IMR-90 (cell line): ENCODE measurements around the gene SCTR. TPM values are rescaled to one million over a fixed set of nuclear protein-coding genes. Genes with fewer than 3 reads are reported as not detected.

Experiments
- ATAC-seq: fragments of 200-7000 bp; cut with Tn5 transposase; 2 replicates; pipeline ENCODE4 v1.9.1; 2020; ENCODE audit warnings: low read depth, mild to moderate bottlenecking, moderate library complexity
- BruUV-seq: library from RNA; stranded (reverse); fragments of 400-500 nt; replicated peaks from 2 replicates; lab custom pipeline; 2021; lab: Mats Ljungman, UMichigan
- CTCF ChIA-PET: fragments of 300-600 bp; formaldehyde crosslinking; extraction: SDS; loops from one replicate; lab custom pipeline; 2021; ENCODE audit warnings: antibody characterized with exemption; lab: Yijun Ruan, JAX
- POLR2A ChIA-PET: fragments of 300-600 bp; sonication (Branson Sonifier 250); formaldehyde crosslinking; loops from one replicate; lab custom pipeline; 2022; ENCODE audit warnings: antibody characterized with exemption; ENCODE audit not compliant: unreplicated experiment; lab: Charles Lee
- DNase-seq: peaks from one replicate; pipeline ENCODE4 v3.0.0; 2013
- H2AFZ ChIP-seq: replicated peaks from 2 replicates; pipeline ENCODE3; 2013; ENCODE audit warnings: low read length, mild to moderate bottlenecking; ENCODE audit not compliant: poor library complexity
- H2AK5ac ChIP-seq: 2 replicates; pipeline ENCODE4 v1.6.1; 2013; ENCODE audit warnings: low read depth, low read length, inconsistent platforms
- H2AK9ac ChIP-seq: replicated peaks from 2 replicates; pipeline ENCODE3; 2013; ENCODE audit warnings: mild to moderate bottlenecking, low read depth, low read length, moderate library complexity; ENCODE audit not compliant: poor library complexity
- H2BK120ac ChIP-seq: 2 replicates; pipeline ENCODE4 v1.6.1; 2013; ENCODE audit warnings: low read depth, low read length, inconsistent platforms
- H2BK15ac ChIP-seq: 3 replicates; pipeline ENCODE4 v1.6.1; 2013; ENCODE audit warnings: low read depth, low read length, inconsistent platforms
- H2BK20ac ChIP-seq: 2 replicates; pipeline ENCODE4 v1.6.1; 2013; ENCODE audit warnings: low read depth, mild to moderate bottlenecking, inconsistent platforms, low read length, moderate library complexity
- H2BK5ac ChIP-seq: 2 replicates; pipeline ENCODE4 v1.6.1; 2013; ENCODE audit warnings: mild to moderate bottlenecking, low read depth, low read length, inconsistent platforms; ENCODE audit not compliant: poor library complexity, severe bottlenecking
- H3K14ac ChIP-seq: replicated peaks from 2 replicates; pipeline ENCODE4 v1.6.1; 2013; ENCODE audit warnings: low read depth, low read length, inconsistent platforms
- H3K18ac ChIP-seq: 2 replicates; pipeline ENCODE4 v1.6.1; 2013; ENCODE audit warnings: low read depth, low read length, control low read depth
- H3K23ac ChIP-seq: 2 replicates; pipeline ENCODE4 v1.6.1; 2013; ENCODE audit warnings: low read depth, low read length, inconsistent platforms
- H3K27ac ChIP-seq: 2 replicates; pipeline ENCODE4 v1.5.1; 2013; ENCODE audit warnings: mild to moderate bottlenecking, control low read depth, low read length; ENCODE audit not compliant: insufficient read depth
- H3K27me3 ChIP-seq: 2 replicates; pipeline ENCODE4 v1.6.1; 2013; ENCODE audit warnings: low read length; ENCODE audit not compliant: control insufficient read depth, insufficient read depth
- H3K36me3 ChIP-seq: 2 replicates; pipeline ENCODE4 v1.6.1; 2013; ENCODE audit warnings: low read length, mixed read lengths; ENCODE audit not compliant: control insufficient read depth, insufficient read depth
- H3K4ac ChIP-seq: 2 replicates; pipeline ENCODE4 v1.6.1; 2013; ENCODE audit warnings: low read depth, low read length, inconsistent platforms
- H3K4me1 ChIP-seq: 2 replicates; pipeline ENCODE4 v1.6.1; 2013; ENCODE audit warnings: low read length, mixed read lengths; ENCODE audit not compliant: control insufficient read depth, insufficient read depth
- H3K4me2 ChIP-seq: 2 replicates; pipeline ENCODE4 v1.6.1; 2013; ENCODE audit warnings: low read depth, mild to moderate bottlenecking, control low read depth, low read length, moderate library complexity
- H3K4me3 ChIP-seq: 2 replicates; pipeline ENCODE4 v1.5.1; 2013; ENCODE audit warnings: low read depth, mild to moderate bottlenecking, control low read depth, low read length, moderate library complexity; ENCODE audit not compliant: insufficient read depth
- H3K56ac ChIP-seq: 2 replicates; pipeline ENCODE4 v1.6.1; 2013; ENCODE audit warnings: low read length, inconsistent platforms; ENCODE audit not compliant: insufficient read depth; ENCODE audit errors: extremely low read depth
- H3K79me1 ChIP-seq, 2 experiments: 2 replicates each; pipeline ENCODE4 v1.6.1; 2013; ENCODE audit warnings: low read length in 2 of 2, inconsistent platforms in 1 of 2, low read depth in 1 of 2
- H3K9ac ChIP-seq: 2 replicates; pipeline ENCODE4 v1.6.1; 2013; ENCODE audit warnings: low read depth, low read length, control low read depth
- H3K9me1 ChIP-seq: 2 replicates; pipeline ENCODE4 v1.6.1; 2013; ENCODE audit warnings: low read length, inconsistent platforms; ENCODE audit not compliant: insufficient read depth
- H3K9me3 ChIP-seq: 2 replicates; pipeline ENCODE4 v1.6.1; 2013; ENCODE audit warnings: low read length; ENCODE audit not compliant: control insufficient read depth, insufficient read depth
- H4K20me1 ChIP-seq: 2 replicates; pipeline ENCODE4 v1.6.1; 2013; ENCODE audit warnings: low read length, inconsistent platforms; ENCODE audit not compliant: insufficient read depth
- H4K5ac ChIP-seq: 2 replicates; pipeline ENCODE4 v1.6.1; 2013; ENCODE audit warnings: mild to moderate bottlenecking, low read depth, low read length, control low read depth
- H4K8ac ChIP-seq, 2 experiments: 2 replicates each; pipeline ENCODE4 v1.6.1; 2013; ENCODE audit warnings: low read depth in 2 of 2, low read length in 2 of 2, control low read depth in 1 of 2, inconsistent platforms in 1 of 2
- H4K91ac ChIP-seq: 2 replicates; pipeline ENCODE4 v1.6.1; 2013; ENCODE audit warnings: low read depth, low read length, inconsistent platforms; ENCODE audit not compliant: insufficient read depth
- BHLHE40 ChIP-seq: fragments of 150-350 bp; IDR thresholded peaks from 2 replicates; pipeline ENCODE4 v1.6.1; 2016; ENCODE audit warnings: mild to moderate bottlenecking, low read depth, low read length
- CHD1 ChIP-seq: IDR thresholded peaks from 2 replicates; pipeline ENCODE4 v1.6.1; 2012; ENCODE audit warnings: low read depth, low read length, improper control_type of control experiment
- FOS ChIP-seq: fragments of 150-350 bp; IDR thresholded peaks from 2 replicates; pipeline ENCODE4 v1.6.1; 2016; ENCODE audit warnings: low read depth, low read length
- MAFK ChIP-seq: IDR thresholded peaks from 2 replicates; pipeline ENCODE4 v1.6.1; 2012; ENCODE audit warnings: low read depth, low read length, improper control_type of control experiment
- MXI1 ChIP-seq: IDR thresholded peaks from 2 replicates; pipeline ENCODE4 v1.6.1; 2012; ENCODE audit warnings: low read depth, mild to moderate bottlenecking, low read length, moderate library complexity, borderline replicate concordance
- NFE2L2 ChIP-seq: fragments of 150-350 bp; IDR thresholded peaks from 2 replicates; pipeline ENCODE4 v1.6.1; 2016; ENCODE audit warnings: low read depth, mild to moderate bottlenecking, low read length
- RFX5 ChIP-seq: IDR thresholded peaks from 2 replicates; pipeline ENCODE4 v1.8.0; 2012; ENCODE audit warnings: low read depth, mild to moderate bottlenecking, low read length, moderate library complexity
- SMC3 ChIP-seq: fragments of 150-350 bp; IDR thresholded peaks from 2 replicates; pipeline ENCODE4 v1.6.1; 2016; ENCODE audit warnings: low read depth, mild to moderate bottlenecking, antibody characterized with exemption, low read length, moderate library complexity
- WGBS, 2 experiments: methylation state at CpG; one replicate each; pipeline versions ENCODE4 v1.1.5 to v1.1.7; 2013; ENCODE audit warnings: missing lambda C conversion rate in 2 of 2; ENCODE audit not compliant: insufficient read length in 1 of 2; ENCODE audit errors: extremely low coverage in 2 of 2; 5-methylcytosine and 5-hydroxymethylcytosine counted together
- dilution Hi-C: fragments of 300-500 bp; cut with HindIII; formaldehyde crosslinking; loops from one replicate; pipeline ENCODE4 v1.14.3; 2018; ENCODE audit warnings: low sequenced_read_pairs; ENCODE audit not compliant: unreplicated experiment
- in situ Hi-C: fragments of 300-500 bp; cut with MboI; formaldehyde crosslinking; loops from 3 replicates; pipeline ENCODE4 v1.14.3; 2019; ENCODE audit warnings: low sequenced_read_pairs, inconsistent platforms, mixed read lengths
- intact Hi-C: fragments of 100-400 bp; cut with micrococcal nuclease; formaldehyde crosslinking; loops from 2 replicates; pipeline ENCODE4 v1.10.0; 2022
- polyA plus RNA-seq, 3 experiments: library from polyadenylated mRNA; depleted of rRNA; stranded (reverse); fragments of >200 nt; gene quantifications; 2 replicates each; pipeline ENCODE4 v1.2.3, GENCODE V29; 2012; ENCODE audit warnings: low replicate concordance in 1 of 3
- total RNA-seq: library from RNA; depleted of rRNA; stranded (reverse); fragments of >200 nt; gene quantifications from 2 replicates; pipeline ENCODE4 v1.2.3, GENCODE V29; 2012

Gene SCTR
- total and polyA plus RNA-seq, 2 of the 4 experiments (the other 2 are of a cell fraction) = not detected

- Histone ChIP-seq H3K9ac (no peak overlapping the region), H3K27me3 (no peaks in the 10 kb centered on the region), H2AK5ac (no peak overlapping the region), H3K4me1 (no peaks in the 10 kb centered on the region), H3K4me2 (no peak overlapping the region), H3K36me3 (no peaks in the 10 kb centered on the region), H3K4ac (no peak overlapping the region), H3K9me1 (no peaks in the 10 kb centered on the region), H2BK20ac (no peak overlapping the region), H4K8ac (no peak overlapping the region), H4K20me1 (no peaks in the 10 kb centered on the region), H2AK9ac (no peak overlapping the region), H4K5ac (no peak overlapping the region), H2BK5ac (no peak overlapping the region), H2BK120ac (no peak overlapping the region), H3K4me3 (no peak overlapping the region), H3K9me3 (no peaks in the 10 kb centered on the region), H3K79me1 (no peaks in the 10 kb centered on the region), H2AFZ (no peak overlapping the region), H3K18ac (no peak overlapping the region), H2BK15ac (no peak overlapping the region), H3K27ac (no peak overlapping the region), H3K56ac (no peak overlapping the region), H4K91ac (no peak overlapping the region), H3K23ac (no peak overlapping the region), H3K14ac (no peak overlapping the region)
- DNase-seq = no peak
- no TSS peak for BruUV-seq
- ChIA-PET POLR2A (no interaction called here), CTCF (no interaction called here)
- in situ Hi-C loops = no loop called here
- dilution Hi-C loops = no loop called here
- WGBS, 2 experiments = no CpG with 5 or more reads among the region's 6 CpGs
- ATAC-seq = no peak
- no peak for TF ChIP-seq RFX5
- no peak for TF ChIP-seq CHD1
- no peak for TF ChIP-seq BHLHE40
- TF ChIP-seq FOS = no peak
- no peak for TF ChIP-seq MXI1
- no peak for TF ChIP-seq MAFK
- no peak for TF ChIP-seq NFE2L2
- TF ChIP-seq SMC3 = no peak
- intact Hi-C loops = no loop called here
These were observed 15.5 kb downstream of the SCTR start for GRCh38 chr2:119508756-119509155.
